ENCODE data around the gene HEXA.

HEXA gene

DNA sequence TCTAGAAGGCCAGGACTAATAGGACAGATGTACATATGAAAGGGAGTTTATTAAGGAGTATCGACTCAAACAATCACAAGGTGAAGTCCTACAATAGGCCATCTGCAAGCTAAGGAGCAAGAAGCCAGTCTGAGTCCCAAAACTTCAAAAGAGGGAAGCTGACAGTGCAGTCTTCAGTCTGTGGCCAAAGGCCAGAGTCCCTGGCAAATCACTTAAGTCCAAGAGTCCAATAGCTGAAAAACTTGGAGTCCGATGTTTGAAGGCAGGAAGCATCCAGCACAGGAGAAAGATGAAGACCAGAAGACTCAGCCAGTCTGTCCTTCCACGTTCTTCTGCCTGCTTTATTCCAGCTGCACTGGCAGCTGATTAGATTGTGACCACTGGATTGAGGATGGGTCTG lies 44.8 kb downstream of the HEXA start:
- no peak for DNase-seq (ENCODE audit: low read depth)
- TF ChIP-seq, protein P1, sequence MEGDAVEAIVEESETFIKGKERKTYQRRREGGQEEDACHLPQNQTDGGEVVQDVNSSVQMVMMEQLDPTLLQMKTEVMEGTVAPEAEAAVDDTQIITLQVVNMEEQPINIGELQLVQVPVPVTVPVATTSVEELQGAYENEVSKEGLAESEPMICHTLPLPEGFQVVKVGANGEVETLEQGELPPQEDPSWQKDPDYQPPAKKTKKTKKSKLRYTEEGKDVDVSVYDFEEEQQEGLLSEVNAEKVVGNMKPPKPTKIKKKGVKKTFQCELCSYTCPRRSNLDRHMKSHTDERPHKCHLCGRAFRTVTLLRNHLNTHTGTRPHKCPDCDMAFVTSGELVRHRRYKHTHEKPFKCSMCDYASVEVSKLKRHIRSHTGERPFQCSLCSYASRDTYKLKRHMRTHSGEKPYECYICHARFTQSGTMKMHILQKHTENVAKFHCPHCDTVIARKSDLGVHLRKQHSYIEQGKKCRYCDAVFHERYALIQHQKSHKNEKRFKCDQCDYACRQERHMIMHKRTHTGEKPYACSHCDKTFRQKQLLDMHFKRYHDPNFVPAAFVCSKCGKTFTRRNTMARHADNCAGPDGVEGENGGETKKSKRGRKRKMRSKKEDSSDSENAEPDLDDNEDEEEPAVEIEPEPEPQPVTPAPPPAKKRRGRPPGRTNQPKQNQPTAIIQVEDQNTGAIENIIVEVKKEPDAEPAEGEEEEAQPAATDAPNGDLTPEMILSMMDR (IDR thresholded peaks at IDR 0.05; ENCODE audit: control insufficient read depth, extremely low read depth, insufficient read depth) = no peak
- H3K4me3 ChIP-seq (ENCODE audit: low read depth, low read length) = no peak overlapping the region

DNA sequence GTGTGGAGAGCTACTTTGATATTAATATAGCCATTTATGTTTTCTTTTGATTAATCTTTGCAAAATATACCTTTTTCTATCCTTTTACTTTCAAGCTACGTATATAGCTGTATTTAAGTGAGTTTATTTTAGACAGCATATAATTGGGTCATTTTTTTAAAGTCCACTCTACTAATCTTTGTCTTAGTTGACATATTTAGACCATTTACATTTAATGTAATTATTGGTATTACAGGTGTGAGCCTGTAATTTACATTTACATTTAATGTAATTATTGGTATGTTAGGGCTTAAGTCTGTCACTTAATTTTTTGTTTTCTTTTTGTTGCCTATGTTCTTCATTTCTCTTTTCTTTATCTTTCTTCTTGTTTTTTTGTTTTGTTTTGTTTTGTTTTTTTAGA lies 52.1 kb downstream of the HEXA start:
- no peak for DNase-seq (ENCODE audit: low read depth)
- no peak overlapping the region for H3K4me3 ChIP-seq (ENCODE audit: low read depth, low read length)
- TF ChIP-seq, protein P1 (IDR thresholded peaks at IDR 0.05; ENCODE audit: control insufficient read depth, extremely low read depth, insufficient read depth) = no peak

DNA sequence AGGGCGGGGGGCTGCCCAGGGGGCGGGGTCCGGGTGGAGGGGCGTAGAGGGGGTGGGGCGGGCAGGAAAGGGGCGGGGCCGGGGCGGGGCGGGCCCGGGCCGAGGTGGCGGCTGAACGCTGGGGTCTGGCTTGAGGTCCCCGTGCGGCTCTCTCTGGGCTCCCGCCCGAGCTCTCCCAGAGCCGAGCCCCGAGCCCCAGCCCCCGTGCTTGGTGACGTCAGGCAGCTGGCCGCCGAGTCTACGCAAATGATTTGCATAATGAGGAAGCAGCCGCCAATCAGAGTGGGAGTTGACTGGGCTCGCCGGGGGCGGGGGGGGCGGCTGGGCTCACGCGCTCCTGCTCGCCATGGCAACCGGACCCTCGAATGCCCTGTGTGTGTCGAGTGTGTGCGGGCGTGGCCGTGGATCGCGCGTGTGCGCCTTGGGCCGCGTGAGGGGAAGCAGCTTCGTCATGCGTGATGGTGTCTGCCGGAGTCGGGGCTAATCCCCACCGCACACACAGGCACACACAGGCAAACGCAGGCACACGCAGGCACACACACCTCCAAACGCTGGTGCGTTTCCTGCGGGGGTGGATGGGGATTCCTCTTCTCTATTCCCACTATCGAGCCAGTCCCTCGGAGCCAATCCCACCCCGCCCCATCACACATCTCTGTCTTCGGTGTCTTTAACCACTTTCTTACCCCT lies 55.7 kb downstream of the HEXA start, which contains the start of gene CELF6:
CELF6 (minus strand) TSS at position 173 of the 687 bp plus-strand sequence. CDS start 283 bp downstream, outside the sequence.
- H3K4me3 ChIP-seq (ENCODE audit: low read depth, low read length) = peak within 1 kb of the TSS; percentile 53
- DNase-seq (ENCODE audit: low read depth) = no peak
- TF ChIP-seq, protein P1 (IDR thresholded peaks at IDR 0.05; ENCODE audit: control insufficient read depth, extremely low read depth, insufficient read depth) = no peak

- TF ChIP-seq, protein P1 (IDR thresholded peaks at IDR 0.05; ENCODE audit: control insufficient read depth, extremely low read depth, insufficient read depth) = no peak
- no peak overlapping the region for H3K4me3 ChIP-seq (ENCODE audit: low read depth, low read length)
- no peak for DNase-seq (ENCODE audit: low read depth)
These were observed 56.3 kb downstream of the HEXA start for GRCh38 chr15:72319360-72319984.

DNA sequence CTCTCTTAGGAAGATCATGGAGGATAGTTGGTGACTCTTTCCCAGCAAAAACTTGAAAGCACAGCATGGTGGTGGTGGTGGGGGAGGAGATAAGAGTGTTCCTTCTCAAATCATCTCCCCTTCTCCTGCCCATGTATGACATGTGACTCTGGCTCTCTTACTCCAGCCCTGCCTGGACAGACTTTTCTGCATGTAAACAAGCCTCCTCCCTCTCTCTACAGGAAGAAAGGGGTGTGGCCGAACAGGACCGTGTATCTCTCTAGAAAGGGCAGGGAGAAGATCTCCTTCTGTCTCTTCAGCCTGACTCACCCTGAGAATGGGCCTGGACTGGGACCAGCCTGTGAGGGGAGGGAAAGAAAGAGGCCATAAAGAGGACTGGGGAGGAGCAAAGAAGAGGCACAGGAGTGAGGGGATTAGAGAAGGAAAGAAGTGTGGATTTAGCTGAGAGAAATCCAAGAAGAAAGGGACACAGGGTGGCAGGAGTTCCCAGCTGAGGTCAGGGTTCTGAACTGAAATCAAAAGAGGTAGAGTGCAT lies 57.3 kb downstream of the HEXA start:
- TF ChIP-seq, protein P1 (IDR thresholded peaks at IDR 0.05; ENCODE audit: control insufficient read depth, extremely low read depth, insufficient read depth) = no peak
- H3K4me3 ChIP-seq (ENCODE audit: low read depth, low read length) = no peak overlapping the region
- no peak for DNase-seq (ENCODE audit: low read depth)

DNA sequence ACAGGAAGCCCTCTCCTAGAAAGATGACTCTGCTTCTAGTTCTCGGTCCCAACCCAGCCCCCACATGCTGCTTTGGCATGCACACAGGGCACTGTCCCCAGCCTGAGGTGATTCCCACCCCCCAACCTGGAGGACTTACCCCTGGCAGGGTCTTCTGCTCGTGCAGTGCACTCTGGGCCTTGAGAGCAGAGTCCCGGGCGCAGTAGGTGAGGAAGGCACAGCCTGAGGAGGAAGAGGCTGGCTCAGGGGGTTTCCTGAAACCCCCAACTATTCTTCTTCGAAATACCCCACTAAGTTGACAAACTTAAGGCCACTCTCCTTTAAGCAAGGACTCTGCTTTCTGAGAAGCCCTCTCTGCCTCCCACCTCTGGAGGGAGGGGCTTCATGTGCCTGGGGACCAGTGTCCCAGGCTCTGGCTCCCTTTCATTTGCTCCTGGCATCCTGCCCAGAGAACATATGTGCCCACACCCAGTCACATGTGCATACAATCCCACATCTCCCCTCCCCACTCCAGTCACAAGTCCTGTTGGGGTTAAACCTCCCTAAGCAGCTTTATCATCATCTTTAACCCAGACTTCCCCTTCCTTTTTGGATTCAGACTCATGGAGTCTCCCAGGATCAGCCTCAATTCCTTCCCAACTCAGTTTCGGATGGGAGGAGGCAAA lies 60.0 kb downstream of the HEXA start:
- DNase-seq (ENCODE audit: low read depth) = no peak
- TF ChIP-seq, protein P1 (IDR thresholded peaks at IDR 0.05; ENCODE audit: control insufficient read depth, extremely low read depth, insufficient read depth) = no peak
- H3K4me3 ChIP-seq (ENCODE audit: low read depth, low read length) = no peak overlapping the region

All from LNCaP clone FGC (cell line).